ENCODE data around the gene MICU1. TPM values are rescaled to one million over a fixed set of nuclear protein-coding genes. Genes with fewer than 3 reads are reported as not detected.
"Not testable (repeated sequence)": the region's sequence is repeated elsewhere in the genome, so short reads cannot be mapped to it uniquely, and the experiment has no call there.

MICU1 gene
- total and polyA plus RNA-seq, 2 donors (not counting 3 experiments of a cell fraction or from before 2014, with no cell fraction given) = 27.5 to 48.0 TPM

GRCh38 chr10:72648301-72648700 is 22.4 kb upstream of the MICU1 start:
- dilution Hi-C loops (cut with MboI; ENCODE audit: extremely low pct_ligation_motif_present, low sequenced_read_pairs) (no loop called here), intact Hi-C loops (cut with micrococcal nuclease) (no loop called here)
- ChIA-PET CTCF (no interaction called here), POLR2A (no interaction called here)
- Histone ChIP-seq H3K27me3 (ENCODE audit: control insufficient read depth in 2 of 2, insufficient read depth in 2 of 2, low read length in 2 of 2) (peaks cover 0 to 3% of the 10 kb centered on the region in 2 experiments), H4K20me1 (replicated peaks; ENCODE audit: control insufficient read depth, extremely low read depth, insufficient read depth, low read length) (no peaks in the 10 kb centered on the region), H3K9ac (replicated peaks; ENCODE audit: extremely low read depth, insufficient read depth, low read length) (no peak overlapping the region), H3K4me2 (ENCODE audit: insufficient read depth, low read length) (no peak overlapping the region), H3K4me1 (ENCODE audit: control insufficient read depth, extremely low read depth, insufficient read depth, low read length) (no peaks in the 10 kb centered on the region), H3K79me2 (ENCODE audit: control insufficient read depth, insufficient read depth, low read length) (no peaks in the 10 kb centered on the region), H3K9me1 (replicated peaks; ENCODE audit: control insufficient read depth, extremely low read depth, insufficient read depth, low read length) (no peaks in the 10 kb centered on the region), H3K36me3 (ENCODE audit: control insufficient read depth in 2 of 2, extremely low read depth in 1 of 2, insufficient read depth in 2 of 2, low read length in 2 of 2) (no peaks in the 10 kb centered on the region), H2AFZ (ENCODE audit: low read depth, low read length) (no peak overlapping the region), H3K27ac (ENCODE audit: insufficient read depth, low read depth, low read length) (no peak overlapping the region), H3K4me3 (replicated peaks in 1 of 3; ENCODE audit: insufficient read depth in 1 of 3, low read depth in 1 of 3, low read length in 3 of 3) (no peak overlapping the region), H3K9me3 (replicated peaks; ENCODE audit: control insufficient read depth, insufficient read depth, low read length) (no peaks in the 10 kb centered on the region)
- FAIRE-seq (no peak), DNase-seq (ENCODE audit: low read depth, low spot score) (no peak)
- BruUV-seq (replicated peaks) = no TSS peak
- TF ChIP-seq CTCF (IDR thresholded peaks at IDR 0.05; ENCODE audit: extremely low read depth in 1 of 2, insufficient read depth in 1 of 2, low read depth in 1 of 2, low read length in 2 of 2) = no peak
- TF ChIP-seq EZH2 (IDR thresholded peaks at IDR 0.05; ENCODE audit: borderline replicate concordance, low read depth, low read length, severe bottlenecking) = no peak
- no peak for TF ChIP-seq GATA2 (IDR thresholded peaks at IDR 0.05; ENCODE audit: insufficient read depth, insufficient read length, low read depth, low read length)
- TF ChIP-seq MAX (IDR thresholded peaks at IDR 0.05; ENCODE audit: insufficient read depth, insufficient read length) = no peak
- no peak for TF ChIP-seq POLR2A (IDR thresholded peaks at IDR 0.05; ENCODE audit: low read depth, low read length)
- TF ChIP-seq JUN (IDR thresholded peaks at IDR 0.05; ENCODE audit: borderline replicate concordance, insufficient read depth, insufficient read length, low read depth) = no peak

- DNase-seq (ENCODE audit: low read depth, low spot score); H3K9me3 ChIP-seq (replicated peaks; ENCODE audit: control insufficient read depth, insufficient read depth, low read length); H4K20me1 ChIP-seq (replicated peaks; ENCODE audit: control insufficient read depth, extremely low read depth, insufficient read depth, low read length); H3K36me3 ChIP-seq (ENCODE audit: control insufficient read depth in 2 of 2, extremely low read depth in 1 of 2, insufficient read depth in 2 of 2, low read length in 2 of 2); FAIRE-seq; H3K79me2 ChIP-seq (ENCODE audit: control insufficient read depth, insufficient read depth, low read length); H3K4me1 ChIP-seq (ENCODE audit: control insufficient read depth, extremely low read depth, insufficient read depth, low read length); H2AFZ ChIP-seq (ENCODE audit: low read depth, low read length); H3K9ac ChIP-seq (replicated peaks; ENCODE audit: extremely low read depth, insufficient read depth, low read length); BruUV-seq (replicated peaks); H3K4me3 ChIP-seq (replicated peaks in 1 of 3; ENCODE audit: insufficient read depth in 1 of 3, low read depth in 1 of 3, low read length in 3 of 3); H3K27ac ChIP-seq (ENCODE audit: insufficient read depth, low read depth, low read length); H3K4me2 ChIP-seq (ENCODE audit: insufficient read depth, low read length); H3K27me3 ChIP-seq (ENCODE audit: control insufficient read depth in 2 of 2, insufficient read depth in 2 of 2, low read length in 2 of 2); dilution Hi-C loops (cut with MboI; ENCODE audit: extremely low pct_ligation_motif_present, low sequenced_read_pairs); intact Hi-C loops (cut with micrococcal nuclease); H3K9me1 ChIP-seq (replicated peaks; ENCODE audit: control insufficient read depth, extremely low read depth, insufficient read depth, low read length): not testable (repeated sequence)
- ChIA-PET CTCF (interaction anchor here (0.6 to 1.1 kb wide), 2 partner anchors 143 to 414 kb away, joined by 3 to 4 read pairs; no protein-coding TSS in a partner anchor), POLR2A (interaction anchor here (0.6 kb wide), 1 partner anchor 15 kb away, joined by 6 read pairs; no protein-coding TSS in a partner anchor)
Measured at GRCh38 chr10:72646971-72647370, 21.1 kb upstream of the MICU1 start.

Data from endothelial cell of umbilical vein (primary cell).